Measurements from ENCODE around the gene PI4KB.
"Not testable (repeated sequence)": the region's sequence is repeated elsewhere in the genome, so short reads cannot be mapped to it uniquely, and the experiment has no call there.

The PI4KB gene

GRCh38 chr1:151327223-151327902 lies at the start of gene PI4KB:
PI4KB (minus strand) TSS chr1:151327416; CDS start chr1:151316481, 10,935 bp downstream.
- peak; percentile 97 for DNase-seq

GRCh38 chr1:151373196-151373595 lies 46.0 kb upstream of the PI4KB start:
- DNase-seq, result no peak

- peak; percentile 85 for DNase-seq
These were observed 45.1 kb upstream of the PI4KB start, which contains the start of gene SELENBP1 for GRCh38 chr1:151372058-151372934. SELENBP1 (minus strand) TSS chr1:151372705; CDS start chr1:151372641, 64 bp downstream.

GRCh38 chr1:151371370-151372057 lies 44.3 kb upstream of the PI4KB start:
- peak; percentile 77 for DNase-seq

- DNase-seq, result peak; percentile 66
These were observed 43.1 kb upstream of the PI4KB start for GRCh38 chr1:151370211-151370911.

GRCh38 chr1:151369621-151370048 lies 42.4 kb upstream of the PI4KB start:
- DNase-seq, result no peak

- DNase-seq, result no peak
These were observed 42.0 kb upstream of the PI4KB start for GRCh38 chr1:151369302-151369610.

GRCh38 chr1:151368393-151369301 lies 41.4 kb upstream of the PI4KB start:
- no peak for DNase-seq

- DNase-seq, result no peak
These were observed 40.6 kb upstream of the PI4KB start for GRCh38 chr1:151367658-151368392.

- no peak for DNase-seq
These were observed 37.8 kb upstream of the PI4KB start for GRCh38 chr1:151364996-151365395.

- DNase-seq, result no peak
These were observed 35.3 kb upstream of the PI4KB start for GRCh38 chr1:151362308-151363155.

- DNase-seq, result no peak
These were observed 34.7 kb upstream of the PI4KB start for GRCh38 chr1:151361883-151362282.

- no peak for DNase-seq
These were observed 29.5 kb upstream of the PI4KB start for GRCh38 chr1:151356696-151357095.

- no peak for DNase-seq
These were observed 25.0 kb upstream of the PI4KB start for GRCh38 chr1:151352021-151352718.

GRCh38 chr1:151350323-151350722 lies 23.1 kb upstream of the PI4KB start:
- not testable (repeated sequence) for DNase-seq

- no peak for DNase-seq
These were observed 20.5 kb upstream of the PI4KB start for GRCh38 chr1:151347523-151348246.

- DNase-seq, result peak; percentile 98
These were observed 19.7 kb upstream of the PI4KB start, which contains the start of gene RFX5 for GRCh38 chr1:151346769-151347522. RFX5 (minus strand) TSS chr1:151347252; CDS start chr1:151346320, 932 bp downstream.

Measured in femur (tissue), 1 donor.